MM.1S (cell line): Measurements from ENCODE around the gene MATR3.

ENCODE experiments used
- DNase-seq: peaks from one replicate; pipeline ENCODE4 v3.0.0-alpha.2; 2015
- H2AFZ ChIP-seq: fragments of 300-600 bp; sonication (generic); 2 replicates; pipeline ENCODE4 v1.6.0; 2016; ENCODE audit warnings: antibody characterized with exemption, low read length
- H3F3A ChIP-seq: fragments of 300-600 bp; sonication (generic); 2 replicates; pipeline ENCODE4 v1.6.1; 2016; ENCODE audit warnings: mild to moderate bottlenecking, antibody characterized with exemption, low read length, moderate library complexity, mixed read lengths; ENCODE audit not compliant: insufficient read depth
- H3K27ac ChIP-seq: fragments of 300-600 bp; sonication (generic); 2 replicates; pipeline ENCODE4 v1.5.1; 2016; ENCODE audit warnings: mild to moderate bottlenecking, low read length
- H3K27me3 ChIP-seq: fragments of 300-600 bp; sonication (generic); replicated peaks from 2 replicates; pipeline ENCODE4 v1.6.0; 2016; ENCODE audit warnings: low read length; ENCODE audit not compliant: insufficient read depth
- H3K36me3 ChIP-seq: fragments of 300-600 bp; sonication (generic); replicated peaks from 2 replicates; pipeline ENCODE4 v1.6.1; 2016; ENCODE audit warnings: mild to moderate bottlenecking, low read length, mixed read lengths; ENCODE audit not compliant: insufficient read depth
- H3K4me1 ChIP-seq: fragments of 300-600 bp; sonication (generic); 2 replicates; pipeline ENCODE4 v1.6.1; 2016; ENCODE audit warnings: low read length, mixed read lengths
- H3K4me2 ChIP-seq: fragments of 300-600 bp; sonication (generic); 2 replicates; pipeline ENCODE4 v1.6.0; 2016; ENCODE audit warnings: low read depth, low read length
- H3K4me3 ChIP-seq: fragments of 300-600 bp; sonication (generic); 2 replicates; pipeline ENCODE4 v1.5.1; 2016; ENCODE audit warnings: low read length, mixed read lengths
- H3K79me2 ChIP-seq: fragments of 300-600 bp; sonication (generic); 2 replicates; pipeline ENCODE4 v1.6.1; 2016; ENCODE audit warnings: mixed run types, low read length, mixed read lengths
- H3K9ac ChIP-seq: fragments of 300-600 bp; sonication (generic); 2 replicates; pipeline ENCODE4 v1.6.1; 2016; ENCODE audit warnings: low read length, mixed read lengths
- H3K9me2 ChIP-seq: fragments of 300-600 bp; sonication (generic); replicated peaks from 2 replicates; pipeline ENCODE4 v1.6.1; 2016; ENCODE audit warnings: mild to moderate bottlenecking, low read length, mixed read lengths; ENCODE audit not compliant: insufficient read depth
- H3K9me3 ChIP-seq: fragments of 300-600 bp; sonication (generic); replicated peaks from 2 replicates; pipeline ENCODE4 v1.6.1; 2016; ENCODE audit warnings: mild to moderate bottlenecking, low read length, mixed read lengths; ENCODE audit not compliant: insufficient read depth
- H4K20me1 ChIP-seq: fragments of 300-600 bp; sonication (generic); 2 replicates; pipeline ENCODE4 v1.6.1; 2016; ENCODE audit warnings: mild to moderate bottlenecking, low read length, moderate library complexity, mixed read lengths; ENCODE audit not compliant: insufficient read depth
- EZH2 ChIP-seq: fragments of 300-600 bp; sonication (generic); optimal IDR thresholded peaks from 2 replicates; pipeline ENCODE3; 2017; ENCODE audit warnings: low read depth, mild to moderate bottlenecking, antibody characterized with exemption, low read length, mixed read lengths
- EZH2phosphoT487 ChIP-seq: fragments of 300-600 bp; sonication (generic); IDR thresholded peaks from 2 replicates; pipeline ENCODE4 v1.6.1; 2018; ENCODE audit warnings: antibody characterized with exemption, low read length
- TF ChIP-seq, protein P1 (sequence below): fragments of 300-600 bp; sonication (generic); IDR thresholded peaks from 2 replicates; pipeline ENCODE4 v1.5.1; 2016; ENCODE audit warnings: antibody characterized with exemption, low read length, mixed read lengths

The MATR3 gene

GRCh38 chr5:139299486-139299885 lies 5.9 kb downstream of the MATR3 start:
- peaks cover 4% of the 10 kb centered on the region; the same call in 1 of the 2 replicates for H3F3A ChIP-seq
- peaks cover 100% of the 10 kb centered on the region for H4K20me1 ChIP-seq
- DNase-seq, result no peak
- H3K4me3 ChIP-seq, result no peak overlapping the region
- no peaks in the 10 kb centered on the region for H3K9me3 ChIP-seq
- no peaks in the 10 kb centered on the region for H3K36me3 ChIP-seq
- peaks cover 100% of the 10 kb centered on the region for H3K79me2 ChIP-seq
- H3K27me3 ChIP-seq, result no peaks in the 10 kb centered on the region
- H3K4me1 ChIP-seq, result peaks cover 28% of the 10 kb centered on the region
- H3K9ac ChIP-seq, result no peak overlapping the region
- no peak overlapping the region for H2AFZ ChIP-seq
- H3K4me2 ChIP-seq, result no peak overlapping the region
- no peak overlapping the region for H3K27ac ChIP-seq
- no peaks in the 10 kb centered on the region for H3K9me2 ChIP-seq
- TF ChIP-seq EZH2 (no peak), EZH2phosphoT487 (no peak)
- TF ChIP-seq, protein P1, sequence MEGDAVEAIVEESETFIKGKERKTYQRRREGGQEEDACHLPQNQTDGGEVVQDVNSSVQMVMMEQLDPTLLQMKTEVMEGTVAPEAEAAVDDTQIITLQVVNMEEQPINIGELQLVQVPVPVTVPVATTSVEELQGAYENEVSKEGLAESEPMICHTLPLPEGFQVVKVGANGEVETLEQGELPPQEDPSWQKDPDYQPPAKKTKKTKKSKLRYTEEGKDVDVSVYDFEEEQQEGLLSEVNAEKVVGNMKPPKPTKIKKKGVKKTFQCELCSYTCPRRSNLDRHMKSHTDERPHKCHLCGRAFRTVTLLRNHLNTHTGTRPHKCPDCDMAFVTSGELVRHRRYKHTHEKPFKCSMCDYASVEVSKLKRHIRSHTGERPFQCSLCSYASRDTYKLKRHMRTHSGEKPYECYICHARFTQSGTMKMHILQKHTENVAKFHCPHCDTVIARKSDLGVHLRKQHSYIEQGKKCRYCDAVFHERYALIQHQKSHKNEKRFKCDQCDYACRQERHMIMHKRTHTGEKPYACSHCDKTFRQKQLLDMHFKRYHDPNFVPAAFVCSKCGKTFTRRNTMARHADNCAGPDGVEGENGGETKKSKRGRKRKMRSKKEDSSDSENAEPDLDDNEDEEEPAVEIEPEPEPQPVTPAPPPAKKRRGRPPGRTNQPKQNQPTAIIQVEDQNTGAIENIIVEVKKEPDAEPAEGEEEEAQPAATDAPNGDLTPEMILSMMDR, result no peak

DNA sequence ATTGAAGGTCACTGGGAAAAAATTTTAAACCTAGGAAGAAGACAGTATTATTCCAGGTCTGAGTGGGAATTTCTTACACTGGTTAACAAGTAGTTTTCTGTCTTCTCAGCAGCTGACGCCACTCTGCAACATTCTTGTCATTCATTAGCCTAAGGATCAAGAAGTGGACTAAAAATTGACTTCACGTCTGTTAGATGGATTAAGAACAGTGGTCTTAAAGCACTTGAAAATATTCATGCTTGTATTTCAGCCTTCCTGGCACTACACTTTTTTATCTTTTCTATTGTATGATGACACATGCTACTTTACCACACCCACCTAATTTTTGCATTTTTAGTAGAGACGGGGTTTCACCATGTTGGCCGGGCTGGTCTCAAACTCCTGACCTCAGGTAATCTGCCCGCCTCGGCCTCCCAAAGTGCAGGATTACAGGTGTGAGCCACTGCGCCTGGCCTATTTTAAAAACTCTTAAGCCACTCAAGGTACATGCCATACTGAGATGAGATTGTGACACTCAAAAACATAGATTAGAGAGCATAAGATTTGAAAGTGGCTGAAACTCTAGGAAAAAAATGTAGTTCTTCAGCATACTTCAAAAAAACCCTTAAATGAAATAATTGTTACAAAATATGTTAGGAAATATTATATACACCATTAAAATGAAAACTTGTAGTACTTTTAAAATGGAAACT lies 8.4 kb downstream of the MATR3 start:
- Histone ChIP-seq H3K4me2 (no peak overlapping the region), H2AFZ (no peak overlapping the region), H3F3A (peaks cover 19% of the 10 kb centered on the region), H3K4me3 (no peak overlapping the region), H3K27me3 (no peaks in the 10 kb centered on the region), H3K79me2 (peaks cover 100% of the 10 kb centered on the region), H3K9ac (no peak overlapping the region), H3K9me2 (no peaks in the 10 kb centered on the region), H3K9me3 (no peaks in the 10 kb centered on the region), H3K4me1 (peaks cover 45% of the 10 kb centered on the region), H4K20me1 (peaks cover 100% of the 10 kb centered on the region), H3K27ac (no peak overlapping the region), H3K36me3 (no peaks in the 10 kb centered on the region)
- TF ChIP-seq EZH2phosphoT487 (no peak), EZH2 (no peak)
- TF ChIP-seq, protein P1, result no peak
- no peak for DNase-seq

- no peak overlapping the region for H2AFZ ChIP-seq
- H3K4me3 ChIP-seq, result no peak overlapping the region
- no peaks in the 10 kb centered on the region for H3K9me2 ChIP-seq
- no peak for TF ChIP-seq EZH2phosphoT487
- H3K27me3 ChIP-seq, result no peaks in the 10 kb centered on the region
- peaks cover 46% of the 10 kb centered on the region for H3K4me1 ChIP-seq
- peaks cover 100% of the 10 kb centered on the region for H3K79me2 ChIP-seq
- no peak for DNase-seq
- no peaks in the 10 kb centered on the region for H3K9me3 ChIP-seq
- H3K27ac ChIP-seq, result peak overlapping the region; percentile 21; the same call in 1 of the 2 replicates
- peaks cover 19% of the 10 kb centered on the region for H3F3A ChIP-seq
- peaks cover 8% of the 10 kb centered on the region; the same call in 1 of the 2 replicates for H3K36me3 ChIP-seq
- H4K20me1 ChIP-seq, result peaks cover 100% of the 10 kb centered on the region
- peak overlapping the region; percentile 37; the same call in 1 of the 2 replicates for H3K4me2 ChIP-seq
- no peak overlapping the region for H3K9ac ChIP-seq
Observed at GRCh38 chr5:139304391-139305324, 11.1 kb downstream of the MATR3 start.
